GM23248 (cell line): ENCODE measurements around the gene LRBA.

Experiments
- EZH2 ChIP-seq: fragments of 200-600 bp; sonication (generic); IDR thresholded peaks from 2 replicates; pipeline ENCODE4 v1.6.1; 2018; ENCODE audit warnings: antibody characterized with exemption, mild to moderate bottlenecking; ENCODE audit not compliant: insufficient read depth, poor library complexity, severe bottlenecking
- EZH2phosphoT487 ChIP-seq: fragments of 200-600 bp; sonication (generic); IDR thresholded peaks from 2 replicates; pipeline ENCODE4 v1.6.1; 2018; ENCODE audit warnings: antibody characterized with exemption, moderate library complexity, mild to moderate bottlenecking, low read depth; ENCODE audit not compliant: insufficient read depth

- no peak for TF ChIP-seq EZH2
- TF ChIP-seq EZH2phosphoT487: no peak
These were observed 126.9 kb downstream of the LRBA start for GRCh38 chr4:150888217-150888616.
